Activated CD8-positive, alpha-beta T cell treated with anti-CD3 and anti-CD28 coated beads, Interleukin-2, amount 10 ng/mL, durations not matched to agents 7 days and 5 days (primary cell): ENCODE results near the gene ADAM30. TPM values are rescaled to one million over a fixed set of nuclear protein-coding genes. Genes with fewer than 3 reads are reported as not detected.

Source experiments
- ATAC-seq: fragments of 150-1000 bp; cut with Tn5 transposase; one replicate; pipeline ENCODE4 v1.10.0; 2021; ENCODE audit warnings: moderate library complexity
- CTCF ChIA-PET: fragments of 350-600 bp; sonication (Branson Sonifier 250); formaldehyde crosslinking; loops from one replicate; lab custom pipeline; 2021; ENCODE audit warnings: antibody characterized with exemption; lab: Charles Lee
- POLR2A ChIA-PET: fragments of 350-600 bp; sonication (Branson Sonifier 250); formaldehyde crosslinking; loops from one replicate; lab custom pipeline; 2021; ENCODE audit warnings: antibody characterized with exemption; lab: Charles Lee
- DNase-seq: peaks from one replicate; pipeline ENCODE4 v3.0.0-alpha.2; 2020
- H3K27ac Mint-ChIP-seq: one replicate; pipeline ENCODE4 v1.8.0; 2021; ENCODE audit warnings: mild to moderate bottlenecking, mixed read lengths
- H3K27me3 Mint-ChIP-seq: one replicate; pipeline ENCODE4 v1.8.0; 2021; ENCODE audit warnings: low read depth, mixed read lengths
- H3K36me3 Mint-ChIP-seq: one replicate; pipeline ENCODE4 v1.8.0; 2021; ENCODE audit warnings: low read depth, mixed read lengths
- H3K4me1 Mint-ChIP-seq: one replicate; pipeline ENCODE4 v1.8.0; 2021; ENCODE audit warnings: low read depth, mixed read lengths
- H3K4me3 Mint-ChIP-seq: one replicate; pipeline ENCODE4 v1.8.0; 2021; ENCODE audit warnings: mild to moderate bottlenecking, mixed read lengths
- H3K9me3 Mint-ChIP-seq: one replicate; pipeline ENCODE4 v1.8.0; 2022; ENCODE audit warnings: mixed read lengths; ENCODE audit not compliant: insufficient read depth
- total RNA-seq, 2 experiments: library from RNA; stranded (reverse); gene quantifications; one replicate each; pipeline ENCODE4 v1.2.3, GENCODE V29; 2021

ADAM30 gene
- not detected for total RNA-seq

DNA sequence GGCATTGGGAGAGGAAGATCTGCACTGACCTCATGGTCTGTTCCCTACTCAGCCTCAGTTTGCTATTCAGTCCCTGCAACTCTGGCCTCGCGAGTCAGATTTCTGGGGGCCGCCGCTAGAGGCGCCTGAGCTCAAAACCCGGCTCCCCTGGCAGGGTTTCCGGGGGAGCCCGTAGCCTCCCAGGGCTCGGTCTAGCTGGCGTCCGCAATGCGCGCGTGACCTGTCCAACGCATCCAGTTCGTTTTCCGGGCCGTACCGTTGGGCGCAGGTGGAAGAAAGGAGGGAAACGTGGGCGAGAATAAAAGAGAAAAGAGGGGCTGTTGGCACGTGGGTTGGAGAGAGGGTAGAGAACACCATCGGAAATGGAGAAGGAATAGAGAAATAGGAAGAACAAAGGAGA, at the start of gene ADAM30:
TSS of gene ADAM30 (minus strand) at position 213 of the 400 bp plus-strand sequence. CDS start at position 34, 179 bp downstream.
- Mint-ChIP-seq H3K36me3 (peaks cover 8% of the 10 kb centered on the region), H3K27ac (no peak within 1 kb of the TSS), H3K4me1 (peaks cover 37% of the 10 kb centered on the region), H3K9me3 (no peaks in the 10 kb centered on the region), H3K27me3 (peaks cover 21% of the 10 kb centered on the region), H3K4me3 (no peak within 1 kb of the TSS)
- no peak for DNase-seq
- ATAC-seq: no peak
- ChIA-PET CTCF (interaction anchor here (3.0 kb wide), 1 partner anchor 10 kb away, joined by 13 read pairs; no protein-coding TSS in a partner anchor), POLR2A (no interaction called here)

DNA sequence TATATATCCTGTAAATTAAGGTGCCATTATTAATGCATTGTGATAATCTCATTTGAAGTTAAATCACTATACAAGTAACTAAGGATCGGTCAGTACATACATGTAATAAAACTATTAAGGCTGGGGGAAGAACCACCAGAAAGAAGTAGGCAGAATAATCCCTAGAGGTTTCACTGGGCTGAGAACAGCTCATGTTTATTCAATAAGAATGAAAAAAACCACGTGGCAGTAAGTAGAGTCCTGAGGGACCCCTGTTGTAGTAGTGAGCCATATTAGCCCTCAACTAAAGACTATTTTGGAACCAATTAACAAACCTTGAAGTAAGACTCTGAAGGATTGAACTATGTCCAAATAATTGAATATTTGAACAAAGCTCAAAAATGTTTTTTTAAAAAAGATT, 46.9 kb upstream of the ADAM30 start:
- CTCF ChIA-PET: interaction anchor here (1.4 to 1.6 kb wide), 2 partner anchors 25 to 57 kb away, joined by 3 to 6 read pairs; no protein-coding TSS in a partner anchor
- H3K36me3 Mint-ChIP-seq: peaks cover 30% of the 10 kb centered on the region
- no peaks in the 10 kb centered on the region for H3K9me3 Mint-ChIP-seq
- no peaks in the 10 kb centered on the region for H3K27me3 Mint-ChIP-seq
- no peak overlapping the region for H3K27ac Mint-ChIP-seq
- ATAC-seq (no peak), DNase-seq (no peak)
- POLR2A ChIA-PET: no interaction called here
- H3K4me1 Mint-ChIP-seq: peaks cover 5% of the 10 kb centered on the region
- H3K4me3 Mint-ChIP-seq: no peak overlapping the region

- DNase-seq: no peak
- ChIA-PET CTCF (interaction anchor here (0.6 to 3.4 kb wide), 3 partner anchors 8 to 54 kb away, joined by 3 to 21 read pairs (median 4); no protein-coding TSS in a partner anchor), POLR2A (no interaction called here)
- Mint-ChIP-seq H3K36me3 (peaks cover 39% of the 10 kb centered on the region), H3K27me3 (no peaks in the 10 kb centered on the region), H3K9me3 (no peaks in the 10 kb centered on the region), H3K4me1 (peaks cover 5% of the 10 kb centered on the region), H3K27ac (no peak overlapping the region), H3K4me3 (no peak overlapping the region)
- no peak for ATAC-seq
Observed at GRCh38 chr1:119941392-119941791, 45.1 kb upstream of the ADAM30 start.

GRCh38 chr1:119940697-119941096, 44.4 kb upstream of the ADAM30 start:
- Mint-ChIP-seq H3K27me3 (no peaks in the 10 kb centered on the region), H3K36me3 (peaks cover 41% of the 10 kb centered on the region), H3K9me3 (no peaks in the 10 kb centered on the region), H3K4me1 (peaks cover 5% of the 10 kb centered on the region), H3K27ac (no peak overlapping the region), H3K4me3 (no peak overlapping the region)
- no peak for DNase-seq
- no peak for ATAC-seq
- ChIA-PET POLR2A (no interaction called here), CTCF (interaction anchor here (0.6 to 3.4 kb wide), 3 partner anchors 9 to 54 kb away, joined by 3 to 21 read pairs (median 4); no protein-coding TSS in a partner anchor)

DNA sequence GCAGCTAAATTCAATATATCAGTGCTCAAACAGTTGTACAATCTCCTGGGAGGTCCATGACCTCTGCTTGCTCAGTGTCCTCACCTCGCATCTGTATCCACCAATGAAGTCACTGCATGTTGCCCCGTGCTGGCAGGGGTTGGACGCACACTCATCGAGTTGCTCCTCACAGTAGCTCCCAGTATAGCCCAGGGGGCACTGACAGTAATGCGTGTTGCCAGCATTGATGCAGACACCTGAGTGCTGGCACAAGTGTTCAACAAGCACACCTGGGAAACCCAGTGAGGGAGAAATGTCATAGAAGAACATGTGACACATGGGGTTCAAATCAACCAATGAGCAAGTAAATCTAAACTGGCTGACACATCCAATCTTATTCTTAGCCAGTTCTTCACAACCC, 40.9 kb upstream of the ADAM30 start:
- CTCF ChIA-PET: interaction anchor here (0.8 to 1.3 kb wide), 2 partner anchors 31 to 67 kb away, joined by 3 read pairs; no protein-coding TSS in a partner anchor
- no peak overlapping the region for H3K27ac Mint-ChIP-seq
- no peaks in the 10 kb centered on the region for H3K27me3 Mint-ChIP-seq
- ATAC-seq (no peak), DNase-seq (no peak)
- POLR2A ChIA-PET: no interaction called here
- H3K4me1 Mint-ChIP-seq: peaks cover 5% of the 10 kb centered on the region
- peaks cover 10% of the 10 kb centered on the region for H3K9me3 Mint-ChIP-seq
- H3K4me3 Mint-ChIP-seq: no peak overlapping the region
- peaks cover 73% of the 10 kb centered on the region for H3K36me3 Mint-ChIP-seq

DNA sequence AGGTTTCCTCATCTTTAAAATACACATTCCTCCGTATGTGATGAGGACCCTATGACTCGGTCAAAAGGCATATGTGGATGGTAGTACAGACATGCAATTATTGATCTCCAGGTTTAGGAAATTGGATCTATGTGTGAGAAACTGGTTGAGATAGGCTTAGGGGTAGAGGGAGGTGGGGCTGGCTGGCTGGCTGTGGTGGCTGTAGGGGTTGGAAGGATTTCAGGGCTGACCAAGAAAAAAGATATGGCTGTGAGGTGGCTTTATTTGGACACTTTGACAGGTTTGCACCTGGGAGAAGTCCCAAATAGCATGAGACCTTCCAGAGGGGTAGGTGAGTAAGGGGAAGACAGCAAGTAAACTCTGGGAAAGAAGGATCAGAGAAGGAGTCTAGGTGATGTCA, 39.6 kb upstream of the ADAM30 start:
- DNase-seq (no peak), ATAC-seq (no peak)
- H3K27me3 Mint-ChIP-seq: no peaks in the 10 kb centered on the region
- peaks cover 70% of the 10 kb centered on the region for H3K36me3 Mint-ChIP-seq
- peaks cover 5% of the 10 kb centered on the region for H3K4me1 Mint-ChIP-seq
- no peak overlapping the region for H3K4me3 Mint-ChIP-seq
- peaks cover 10% of the 10 kb centered on the region for H3K9me3 Mint-ChIP-seq
- CTCF ChIA-PET: interaction anchor here (1.3 to 2.0 kb wide), 3 partner anchors 11 to 66 kb away, joined by 3 to 5 read pairs (median 3); no protein-coding TSS in a partner anchor
- H3K27ac Mint-ChIP-seq: no peak overlapping the region
- POLR2A ChIA-PET: no interaction called here

DNA sequence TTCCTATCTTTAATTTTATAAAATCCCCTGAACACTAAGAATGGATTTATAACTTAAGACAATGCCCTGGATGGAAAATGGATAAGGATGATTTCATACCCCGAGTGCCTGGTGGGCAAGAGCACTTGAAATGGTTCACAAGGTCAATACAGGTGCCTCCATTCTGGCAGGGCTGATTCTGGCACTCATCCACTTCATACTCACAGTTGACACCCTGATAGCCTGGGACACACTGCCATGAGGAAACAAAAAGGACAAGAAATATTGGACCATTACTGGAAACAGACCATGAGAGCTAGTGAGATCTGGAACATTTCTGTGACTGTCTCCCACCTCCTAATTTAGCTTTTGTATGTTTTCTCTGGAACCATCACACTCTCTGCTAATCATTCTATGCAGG, 39.1 kb upstream of the ADAM30 start:
- H3K27me3 Mint-ChIP-seq: no peaks in the 10 kb centered on the region

DNA sequence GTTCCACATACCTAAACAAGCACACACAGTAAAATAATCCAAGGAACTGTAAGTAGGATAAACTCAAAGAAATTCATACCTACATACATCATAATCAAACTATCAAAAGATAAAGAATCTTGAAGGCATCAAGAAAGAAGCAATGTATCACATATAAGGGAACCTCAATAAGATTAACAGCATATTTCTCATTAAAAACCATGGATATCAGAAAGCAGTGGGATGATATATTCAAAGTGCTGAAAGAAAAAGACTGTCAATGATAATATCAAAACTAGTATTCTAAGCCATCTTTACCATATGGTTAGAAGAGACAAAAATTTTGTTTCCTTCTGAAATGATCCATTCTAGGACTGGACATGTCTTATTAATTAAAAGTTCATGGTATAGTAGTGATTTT, 37.1 kb upstream of the ADAM30 start:
- ATAC-seq: no peak
- no peaks in the 10 kb centered on the region for H3K4me1 Mint-ChIP-seq
- no peaks in the 10 kb centered on the region for H3K27me3 Mint-ChIP-seq
- peaks cover 10% of the 10 kb centered on the region for H3K9me3 Mint-ChIP-seq
- ChIA-PET POLR2A (no interaction called here), CTCF (interaction anchor here (1.3 to 2.1 kb wide), 2 partner anchors 12 to 15 kb away, joined by 3 to 6 read pairs; no protein-coding TSS in a partner anchor)
- H3K27ac Mint-ChIP-seq: no peak overlapping the region
- no peak overlapping the region for H3K4me3 Mint-ChIP-seq
- peaks cover 60% of the 10 kb centered on the region for H3K36me3 Mint-ChIP-seq
- DNase-seq: no peak

More for the DNA sequence above, 39.1 kb upstream of the ADAM30 start:
- no peak for ATAC-seq
- Mint-ChIP-seq H3K9me3 (peaks cover 10% of the 10 kb centered on the region), H3K4me3 (no peak overlapping the region), H3K27ac (no peak overlapping the region), H3K36me3 (peaks cover 67% of the 10 kb centered on the region), H3K4me1 (peaks cover 2% of the 10 kb centered on the region)
- ChIA-PET POLR2A (no interaction called here), CTCF (interaction anchor here (0.6 to 2.1 kb wide), 6 partner anchors 11 to 65 kb away, joined by 3 to 6 read pairs (median 4); no protein-coding TSS in a partner anchor)
- no peak for DNase-seq

- CTCF ChIA-PET: no interaction called here
- ATAC-seq (no peak), DNase-seq (no peak)
- Mint-ChIP-seq H3K27me3 (no peaks in the 10 kb centered on the region), H3K9me3 (peaks cover 10% of the 10 kb centered on the region), H3K36me3 (peaks cover 60% of the 10 kb centered on the region), H3K4me3 (no peak overlapping the region), H3K27ac (no peak overlapping the region), H3K4me1 (peaks cover under 1% of the 10 kb centered on the region)
- POLR2A ChIA-PET: no interaction called here
Observed at GRCh38 chr1:119929643-119930315, 33.5 kb upstream of the ADAM30 start.

- ChIA-PET POLR2A (no interaction called here), CTCF (interaction anchor here (1.3 kb wide), 2 partner anchors 22 kb away, joined by 5 to 9 read pairs; no protein-coding TSS in a partner anchor)
- Mint-ChIP-seq H3K4me1 (peaks cover 15% of the 10 kb centered on the region), H3K9me3 (no peaks in the 10 kb centered on the region), H3K36me3 (peaks cover 62% of the 10 kb centered on the region), H3K4me3 (no peak overlapping the region), H3K27me3 (no peaks in the 10 kb centered on the region), H3K27ac (no peak overlapping the region)
- ATAC-seq: no peak
- no peak for DNase-seq
Observed at GRCh38 chr1:119926553-119926952, 30.2 kb upstream of the ADAM30 start.

GRCh38 chr1:119924948-119925898, 28.9 kb upstream of the ADAM30 start:
- CTCF ChIA-PET: interaction anchor here (1.3 to 2.2 kb wide), 2 partner anchors 10 to 24 kb away, joined by 6 to 9 read pairs; no protein-coding TSS in a partner anchor
- Mint-ChIP-seq H3K27me3 (no peaks in the 10 kb centered on the region), H3K27ac (no peak overlapping the region), H3K36me3 (peaks cover 69% of the 10 kb centered on the region), H3K4me3 (no peak overlapping the region), H3K4me1 (peaks cover 15% of the 10 kb centered on the region), H3K9me3 (no peaks in the 10 kb centered on the region)
- DNase-seq: no peak
- no peak for ATAC-seq
- POLR2A ChIA-PET: no interaction called here
